ENCODE results near the gene HTR3E.
"Not testable (repeated sequence)": the region's sequence is repeated elsewhere in the genome, so short reads cannot be mapped to it uniquely, and the experiment has no call there.

DNA sequence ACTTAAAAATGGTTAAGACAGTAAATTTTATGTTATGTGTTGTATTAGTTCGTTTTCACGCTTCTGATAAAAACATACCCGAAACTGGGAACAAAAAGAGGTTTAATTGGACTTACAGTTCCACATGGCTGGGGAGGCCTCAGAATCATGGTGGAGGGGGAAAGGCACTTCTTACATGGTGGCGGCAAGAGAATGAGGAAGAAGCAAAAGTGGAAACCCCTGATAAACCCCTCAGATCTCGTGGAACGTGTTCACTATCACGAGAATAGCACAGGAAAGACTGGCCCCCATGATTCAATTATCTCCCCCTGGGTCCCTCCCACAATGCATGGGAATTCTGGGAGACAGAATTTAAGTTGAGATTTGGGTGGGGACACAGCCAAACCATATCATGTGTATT is 25.7 kb upstream of the HTR3E start:
- TF ChIP-seq, protein P1, sequence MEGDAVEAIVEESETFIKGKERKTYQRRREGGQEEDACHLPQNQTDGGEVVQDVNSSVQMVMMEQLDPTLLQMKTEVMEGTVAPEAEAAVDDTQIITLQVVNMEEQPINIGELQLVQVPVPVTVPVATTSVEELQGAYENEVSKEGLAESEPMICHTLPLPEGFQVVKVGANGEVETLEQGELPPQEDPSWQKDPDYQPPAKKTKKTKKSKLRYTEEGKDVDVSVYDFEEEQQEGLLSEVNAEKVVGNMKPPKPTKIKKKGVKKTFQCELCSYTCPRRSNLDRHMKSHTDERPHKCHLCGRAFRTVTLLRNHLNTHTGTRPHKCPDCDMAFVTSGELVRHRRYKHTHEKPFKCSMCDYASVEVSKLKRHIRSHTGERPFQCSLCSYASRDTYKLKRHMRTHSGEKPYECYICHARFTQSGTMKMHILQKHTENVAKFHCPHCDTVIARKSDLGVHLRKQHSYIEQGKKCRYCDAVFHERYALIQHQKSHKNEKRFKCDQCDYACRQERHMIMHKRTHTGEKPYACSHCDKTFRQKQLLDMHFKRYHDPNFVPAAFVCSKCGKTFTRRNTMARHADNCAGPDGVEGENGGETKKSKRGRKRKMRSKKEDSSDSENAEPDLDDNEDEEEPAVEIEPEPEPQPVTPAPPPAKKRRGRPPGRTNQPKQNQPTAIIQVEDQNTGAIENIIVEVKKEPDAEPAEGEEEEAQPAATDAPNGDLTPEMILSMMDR (IDR thresholded peaks at IDR 0.05): not testable (repeated sequence)
- TF ChIP-seq POLR2A (IDR thresholded peaks at IDR 0.05): not testable (repeated sequence)
